Omental fat pad (tissue), 4 donors: ENCODE data around the gene CSF2. TPM values are rescaled to one million over a fixed set of nuclear protein-coding genes. Genes with fewer than 3 reads are reported as not detected.
A peak's percentile ranks its signal among the peaks of the same experiment; 100 is the strongest.

Experiments
- ATAC-seq: fragments of 150-250 bp; one replicate; pipeline ENCODE4 v1.9.1; 2016; ENCODE audit warnings: mild to moderate bottlenecking, moderate library complexity; ENCODE audit not compliant: low FRiP score
- DNase-seq: peaks from one replicate; pipeline ENCODE4 v3.0.0-alpha.2; 2019; ENCODE audit warnings: low spot score
- CTCF ChIP-seq, 3 donors: fragments of 450-650 bp; IDR thresholded peaks; one replicate each; pipeline ENCODE4 v1.5.1; 2016 to 2017; ENCODE audit warnings: antibody characterized with exemption in 3 of 3, mild to moderate bottlenecking in 3 of 3, moderate library complexity in 2 of 3
- total RNA-seq, 4 donors: library from RNA; depleted of rRNA; stranded (reverse); fragments of >200 nt; gene quantifications; one replicate each; pipeline ENCODE4 v1.1.0, GENCODE V29; 2016

The CSF2 gene
- total RNA-seq, 4 donors from 2014 or later, result not detected

DNA sequence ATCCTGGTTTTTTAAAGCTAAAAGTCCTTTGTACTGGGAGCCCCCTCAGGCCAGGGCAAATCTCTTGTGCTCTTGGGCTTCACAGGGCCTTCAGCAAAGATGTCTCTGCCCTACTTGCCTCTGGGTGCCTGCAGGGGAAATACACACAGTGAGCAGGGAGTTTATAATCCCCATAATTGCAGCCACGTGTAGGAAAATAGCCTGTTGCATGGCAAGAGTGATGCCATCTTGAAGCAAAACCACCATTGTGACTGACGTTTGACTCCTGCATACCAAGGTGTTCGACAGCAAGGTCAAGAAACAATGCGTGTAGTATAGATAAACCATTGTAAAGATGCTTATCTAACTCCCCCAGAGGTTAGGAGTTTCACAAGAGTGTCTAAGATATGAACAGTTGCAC, 24.5 kb upstream of the CSF2 start:
- DNase-seq, result no peak
- no peak for TF ChIP-seq CTCF (IDR thresholded peaks at IDR 0.05)
- ATAC-seq, result no peak

- ATAC-seq (no peak), DNase-seq (no peak)
- TF ChIP-seq CTCF (IDR thresholded peaks at IDR 0.05), result no peak
Observed at GRCh38 chr5:132049559-132049958, 24.0 kb upstream of the CSF2 start.

DNA sequence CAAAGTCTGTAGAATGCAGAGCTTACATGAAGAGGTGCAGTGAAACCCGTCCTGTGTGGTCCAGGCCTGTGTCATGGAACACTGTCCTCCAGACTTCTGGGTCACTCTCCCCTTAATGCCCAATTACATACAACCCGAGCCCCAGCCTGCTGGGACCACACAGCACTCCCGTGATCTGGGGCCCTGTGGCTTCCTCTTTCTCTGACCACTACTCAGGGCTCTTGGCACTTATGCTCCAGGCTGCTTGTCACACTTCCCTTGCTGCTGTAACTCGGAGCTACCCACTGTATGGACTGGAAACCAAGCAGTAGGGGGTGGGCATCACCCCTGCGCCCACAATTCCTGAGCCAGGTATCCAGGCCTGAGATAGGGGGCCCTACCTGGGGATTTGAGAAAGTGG, 23.5 kb upstream of the CSF2 start:
- ATAC-seq (no peak), DNase-seq (peak; percentile 21)
- TF ChIP-seq CTCF (IDR thresholded peaks at IDR 0.05), result no peak

DNA sequence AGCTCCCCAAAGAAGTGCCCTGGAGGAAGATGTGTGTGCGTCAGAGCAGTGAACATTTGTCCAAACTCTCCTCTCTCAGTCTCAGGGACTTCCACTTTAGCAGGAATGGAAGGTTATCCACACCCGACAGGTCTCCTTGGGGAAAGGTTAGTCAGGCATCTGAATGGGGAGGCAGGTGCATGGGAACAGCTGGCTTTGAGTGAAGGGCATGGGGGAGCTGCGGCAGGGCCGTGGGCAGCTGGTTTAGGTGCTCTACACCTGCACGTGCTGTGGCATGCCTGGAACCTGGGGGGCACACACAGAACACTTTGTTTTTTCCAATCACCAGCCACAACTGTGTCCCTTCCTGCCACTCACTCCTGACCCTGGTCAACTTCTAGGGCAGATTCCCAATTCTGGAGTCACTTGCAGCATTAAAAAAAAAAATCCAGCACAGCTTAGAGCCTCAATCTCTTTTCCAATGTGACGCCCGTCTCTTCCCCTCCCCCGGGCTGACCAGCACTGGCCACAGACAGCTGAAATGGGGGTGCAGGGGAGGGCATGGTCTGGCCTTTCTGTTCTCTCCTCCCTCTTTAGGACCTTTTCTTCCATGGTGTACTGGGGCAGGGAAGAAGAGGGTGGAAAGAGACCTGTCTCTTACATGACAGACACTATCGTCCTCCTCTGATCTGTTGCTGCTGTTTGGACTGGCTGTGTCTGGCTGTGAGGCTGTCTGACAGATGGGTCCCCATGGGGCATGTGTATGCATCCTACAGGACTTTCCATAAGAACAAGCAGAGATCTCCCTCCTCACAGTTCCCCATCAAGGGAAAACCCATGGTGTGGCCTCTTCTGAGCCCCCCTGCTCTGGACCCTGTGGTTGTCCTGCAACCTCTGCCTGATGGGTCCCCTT, 22.7 kb upstream of the CSF2 start:
- DNase-seq, result peak; percentile 10
- no peak for ATAC-seq
- TF ChIP-seq CTCF (IDR thresholded peaks at IDR 0.05), result no peak

DNA sequence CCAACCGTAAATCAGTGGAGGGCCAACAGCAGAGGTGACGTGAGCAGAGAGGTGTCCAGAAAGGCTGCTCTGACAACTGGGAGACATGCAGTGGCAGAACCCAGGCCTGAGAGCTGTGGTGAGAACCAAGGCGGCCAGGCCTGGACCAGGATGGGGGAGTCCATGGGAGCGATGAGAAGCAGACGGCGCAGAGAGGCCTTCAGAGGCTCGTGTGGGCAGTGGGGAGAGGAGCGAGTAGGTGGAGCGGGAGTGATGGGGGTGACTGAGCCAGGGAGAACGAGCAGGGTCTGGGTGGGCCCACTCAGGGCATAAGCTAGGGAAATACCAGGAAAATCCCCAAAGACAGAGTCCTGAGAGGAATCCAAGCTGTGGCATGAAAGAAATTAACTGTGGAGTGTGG, 21.1 kb upstream of the CSF2 start:
- TF ChIP-seq CTCF (IDR thresholded peaks at IDR 0.05), result no peak
- ATAC-seq, result no peak
- peak; percentile 10 for DNase-seq

GRCh38 chr5:132053483-132053882, 20.1 kb upstream of the CSF2 start:
- DNase-seq, result no peak
- no peak for TF ChIP-seq CTCF (IDR thresholded peaks at IDR 0.05)
- ATAC-seq, result no peak
